ENCODE measurements around the gene ROPN1L.
"Not testable (repeated sequence)": the region's sequence is repeated elsewhere in the genome, so short reads cannot be mapped to it uniquely, and the experiment has no call there.

The ROPN1L gene

GRCh38 chr5:10503321-10503720, 61.6 kb downstream of the ROPN1L start:
- DNase-seq = no peak

- DNase-seq = no peak
These were observed 62.5 kb downstream of the ROPN1L start for GRCh38 chr5:10503997-10504793.

- no peak for DNase-seq
These were observed 63.9 kb downstream of the ROPN1L start for GRCh38 chr5:10505517-10506095.

DNA sequence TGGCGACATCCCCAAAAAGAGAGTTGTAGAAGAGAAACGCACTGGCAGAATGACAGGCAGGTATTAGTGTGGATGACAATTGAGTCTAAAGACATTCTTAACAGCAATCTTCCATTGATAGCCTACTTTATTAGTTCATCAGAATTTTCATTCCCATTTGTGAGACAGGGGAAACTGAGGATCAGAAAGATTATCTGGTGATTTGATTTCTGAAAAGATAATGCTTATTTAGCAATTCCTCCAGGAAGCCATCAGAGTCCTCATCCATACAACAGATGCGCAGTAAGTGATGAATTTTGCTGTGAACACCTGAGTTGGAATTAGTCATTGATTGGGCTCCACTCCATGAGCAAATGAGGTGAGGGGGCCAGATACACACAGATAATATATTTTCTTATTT, 64.9 kb downstream of the ROPN1L start:
- DNase-seq = no peak

DNA sequence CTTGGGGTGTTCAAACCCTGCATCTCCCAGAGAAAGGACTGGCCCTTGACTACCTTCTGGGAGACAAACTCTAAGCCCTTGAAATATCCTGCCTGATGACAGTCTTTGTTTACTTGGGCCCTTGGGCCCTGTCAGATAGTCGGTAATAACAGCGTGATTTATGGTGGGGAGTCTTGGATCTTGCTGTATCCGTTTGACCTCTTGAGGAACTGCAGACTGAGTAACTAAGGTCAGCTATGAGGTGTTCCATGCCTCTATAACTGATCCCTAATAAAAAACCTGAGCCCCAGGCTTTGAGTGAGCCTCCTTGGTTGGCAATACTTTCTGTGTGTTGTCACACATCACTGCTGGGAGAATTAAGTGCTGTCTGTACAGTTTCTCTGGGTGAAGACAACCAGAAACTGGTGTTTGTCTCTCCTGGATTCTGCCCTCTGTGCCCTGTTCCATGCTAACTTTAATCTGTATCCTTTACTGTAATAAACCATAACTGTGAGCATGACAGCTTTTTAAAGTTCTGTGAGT, 66.0 kb downstream of the ROPN1L start:
- no peak for DNase-seq

GRCh38 chr5:10509575-10509974, 67.9 kb downstream of the ROPN1L start:
- no peak for DNase-seq

DNA sequence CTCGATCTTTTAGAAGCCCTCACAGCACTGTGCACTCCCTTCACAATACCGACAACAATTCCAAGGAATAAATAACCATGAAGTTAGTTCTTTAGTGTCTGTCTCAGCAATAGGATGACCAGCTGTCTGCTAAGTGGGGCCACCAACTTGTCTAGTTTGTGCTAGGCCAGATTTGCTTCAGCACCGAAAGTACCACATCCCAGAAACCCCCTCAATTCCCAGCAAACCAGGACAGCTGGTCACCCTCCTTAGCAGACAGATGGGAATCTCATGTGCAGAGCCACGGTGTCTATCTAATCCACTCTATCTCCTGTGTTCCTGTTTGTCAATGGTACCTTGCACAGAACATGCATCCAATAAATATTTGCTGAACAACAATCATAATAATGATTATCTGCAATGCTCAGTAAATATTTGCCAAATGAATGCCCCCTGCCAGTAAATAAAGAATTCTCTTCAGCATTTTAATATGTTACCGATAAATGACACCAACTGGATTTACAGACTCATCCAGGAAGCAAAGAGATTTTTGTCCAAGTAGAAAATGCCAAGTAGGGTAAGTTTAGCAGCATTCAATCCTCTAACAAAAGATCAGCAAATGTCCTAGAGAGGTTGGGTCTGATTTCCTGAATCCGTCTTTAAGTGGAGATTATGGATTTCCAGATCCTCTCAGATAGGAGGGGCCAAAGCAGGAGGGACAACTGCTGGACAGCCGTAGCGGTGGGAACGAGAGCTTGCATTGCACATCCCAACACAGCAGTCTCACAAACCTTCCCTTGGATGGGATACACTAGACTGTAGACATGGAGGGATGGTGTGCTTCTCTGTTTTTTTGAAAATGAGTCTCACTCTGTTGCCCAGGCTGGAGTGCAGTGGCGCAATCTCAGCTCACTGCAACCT, 70.3 kb downstream of the ROPN1L start:
- DNase-seq = no peak

GRCh38 chr5:10513501-10514442, 72.1 kb downstream of the ROPN1L start:
- DNase-seq = no peak

DNA sequence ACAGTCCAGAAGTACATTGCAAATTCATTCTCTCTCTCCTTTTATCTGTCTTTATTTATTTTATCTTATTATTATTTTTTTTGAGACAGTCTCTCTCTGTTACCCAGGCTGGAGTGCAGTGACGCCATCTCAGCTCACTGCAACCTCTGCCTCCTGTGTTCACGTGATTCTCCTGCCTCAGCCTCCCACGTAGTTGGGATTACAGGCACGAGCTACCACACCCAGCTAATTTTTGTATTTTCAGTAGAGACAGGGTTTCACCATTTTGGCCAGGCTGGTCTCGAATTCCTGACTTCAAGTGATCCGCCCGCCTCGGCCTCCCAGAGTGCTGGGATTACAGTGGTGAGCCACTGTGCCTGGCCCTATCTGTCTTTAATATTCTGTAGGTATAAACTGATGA, 72.9 kb downstream of the ROPN1L start:
- not testable (repeated sequence) for DNase-seq
